GM19328 (cell line): Measurements from ENCODE around the gene SLCO2B1.

Experiments
- ATAC-seq: cut with Tn5 transposase; IDR thresholded peaks from one replicate; pipeline ENCODE4 v1.9.1; 2021; ENCODE audit warnings: mild to moderate bottlenecking, moderate library complexity; ENCODE audit not compliant: unreplicated experiment

Gene SLCO2B1

DNA sequence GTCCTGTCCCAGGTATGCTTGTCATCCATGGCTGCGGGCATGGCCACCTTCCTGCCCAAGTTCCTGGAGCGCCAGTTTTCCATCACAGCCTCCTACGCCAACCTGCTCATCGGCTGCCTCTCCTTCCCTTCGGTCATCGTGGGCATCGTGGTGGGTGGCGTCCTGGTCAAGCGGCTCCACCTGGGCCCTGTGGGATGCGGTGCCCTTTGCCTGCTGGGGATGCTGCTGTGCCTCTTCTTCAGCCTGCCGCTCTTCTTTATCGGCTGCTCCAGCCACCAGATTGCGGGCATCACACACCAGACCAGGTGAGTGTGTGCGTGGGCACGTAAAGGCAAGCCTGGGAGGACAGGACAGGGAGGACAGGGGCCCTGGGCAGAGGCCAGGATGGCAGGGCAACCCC lies 42.4 kb downstream of the SLCO2B1 start:
- no peak for ATAC-seq

DNA sequence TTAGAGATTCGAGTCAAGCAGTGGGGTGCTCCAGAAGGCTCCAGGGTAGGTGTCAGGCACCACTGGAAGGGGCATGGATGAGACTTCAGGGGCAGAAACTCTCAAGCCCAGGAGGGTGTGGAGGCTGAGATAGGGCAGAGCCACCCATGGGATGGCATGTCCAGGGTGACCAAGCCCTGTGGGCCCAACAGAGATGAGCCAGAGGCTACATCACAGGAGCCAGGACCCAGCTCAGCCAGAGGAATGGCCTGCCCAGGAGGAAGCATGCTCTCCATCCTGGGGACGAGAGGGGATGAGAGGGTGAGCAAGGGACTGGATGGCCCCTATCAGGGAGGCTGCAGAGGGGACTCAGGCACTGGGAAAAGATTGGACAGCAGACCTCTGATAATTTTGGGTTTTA lies 42.8 kb downstream of the SLCO2B1 start:
- no peak for ATAC-seq

DNA sequence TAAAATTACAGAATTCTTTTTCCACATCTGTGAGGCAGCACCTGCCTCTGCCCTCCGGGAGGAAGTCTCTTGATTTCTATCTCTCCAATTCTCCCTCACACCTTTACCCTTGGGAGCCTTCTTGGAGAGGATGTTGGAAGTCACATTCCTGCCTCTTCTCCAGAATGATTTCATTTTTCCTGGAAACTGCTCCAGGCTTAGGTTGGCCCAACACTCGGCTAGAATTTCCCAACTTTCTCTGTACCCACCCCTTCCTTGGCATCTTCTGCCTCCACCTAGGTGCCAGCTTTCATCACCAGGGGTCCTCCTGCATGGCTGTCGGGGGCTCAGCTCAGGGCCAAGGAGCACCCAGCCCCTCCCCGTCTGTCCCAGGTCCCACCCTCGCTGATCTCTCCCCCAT lies 43.2 kb downstream of the SLCO2B1 start:
- no peak for ATAC-seq

GRCh38 chr11:75195167-75195962 lies 44.5 kb downstream of the SLCO2B1 start:
- ATAC-seq = no peak

DNA sequence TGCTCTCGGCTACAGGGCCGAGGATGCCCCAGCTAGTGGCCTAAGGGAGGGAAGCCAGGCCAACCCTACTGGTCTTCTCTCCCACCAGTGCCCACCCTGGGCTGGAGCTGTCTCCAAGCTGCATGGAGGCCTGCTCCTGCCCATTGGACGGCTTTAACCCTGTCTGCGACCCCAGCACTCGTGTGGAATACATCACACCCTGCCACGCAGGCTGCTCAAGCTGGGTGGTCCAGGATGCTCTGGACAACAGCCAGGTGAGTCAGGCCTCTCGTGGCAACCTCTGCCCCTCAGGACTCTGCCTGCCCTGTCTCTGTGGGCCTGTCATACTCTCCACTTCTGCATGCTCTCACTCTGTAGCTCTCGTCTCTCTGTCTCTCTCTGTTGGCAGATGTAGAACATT lies 45.5 kb downstream of the SLCO2B1 start:
- no peak for ATAC-seq

DNA sequence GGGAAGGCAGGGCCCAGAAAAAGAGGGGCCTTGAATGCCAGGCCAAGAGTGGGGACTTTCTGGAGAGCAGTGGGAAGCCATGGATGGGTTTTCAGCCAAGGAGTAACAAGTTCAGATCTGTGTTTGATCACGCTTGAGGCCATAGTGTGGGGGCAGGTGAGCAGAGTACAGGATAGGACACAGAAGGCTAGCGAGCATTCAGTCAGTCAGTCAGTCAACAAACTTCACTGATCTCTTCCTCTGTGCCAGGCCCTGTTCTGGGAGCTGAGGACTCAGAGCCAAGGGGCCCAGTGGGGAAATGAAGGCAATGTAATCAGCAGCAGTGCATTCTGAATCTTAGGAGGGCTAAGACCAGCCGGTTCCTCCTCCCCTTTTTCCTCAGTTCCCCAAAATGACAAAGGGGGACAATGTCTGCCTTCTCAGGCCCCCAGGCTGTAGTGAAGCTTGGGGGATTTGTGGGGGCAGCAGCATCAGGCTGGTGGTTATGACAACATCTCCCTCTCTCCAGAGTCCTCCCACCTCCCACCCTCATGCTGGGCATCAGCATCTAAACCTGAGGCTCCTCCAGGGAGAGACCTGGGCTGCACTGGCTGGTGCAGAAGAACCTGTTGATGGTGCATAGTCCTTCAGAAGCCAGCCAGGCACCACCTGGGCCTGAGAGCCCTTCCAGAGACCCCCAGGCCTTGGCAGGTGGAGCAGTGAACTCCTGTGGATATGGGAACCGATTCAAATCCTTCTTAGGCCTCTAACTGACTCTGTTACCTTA lies 46.8 kb downstream of the SLCO2B1 start:
- ATAC-seq = no peak

- no peak for ATAC-seq
Observed at GRCh38 chr11:75198278-75198973, 47.5 kb downstream of the SLCO2B1 start.

- ATAC-seq = no peak
Observed at GRCh38 chr11:75199412-75199955, 48.6 kb downstream of the SLCO2B1 start.

- ATAC-seq = no peak
Observed at GRCh38 chr11:75200051-75200450, 49.1 kb downstream of the SLCO2B1 start.

DNA sequence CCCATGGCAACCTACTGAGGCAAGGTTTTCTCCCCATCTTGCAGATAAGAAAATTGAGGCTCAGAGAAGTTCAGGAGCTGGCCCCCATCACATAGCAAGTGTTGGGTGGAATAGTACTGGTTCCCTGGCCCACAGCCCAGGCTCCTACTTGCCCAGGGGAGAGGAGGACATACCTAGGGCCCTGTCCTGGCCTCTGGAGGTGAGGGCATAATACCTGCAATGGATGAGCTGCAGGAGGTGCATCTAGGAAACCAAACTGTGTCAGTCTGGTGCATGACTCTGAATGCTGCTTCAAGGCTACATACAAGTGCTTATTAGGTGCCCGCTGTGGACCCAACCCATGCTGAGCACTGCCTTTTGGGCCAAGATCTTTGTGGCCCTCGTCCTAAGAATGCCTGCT lies 49.6 kb downstream of the SLCO2B1 start:
- ATAC-seq = no peak

DNA sequence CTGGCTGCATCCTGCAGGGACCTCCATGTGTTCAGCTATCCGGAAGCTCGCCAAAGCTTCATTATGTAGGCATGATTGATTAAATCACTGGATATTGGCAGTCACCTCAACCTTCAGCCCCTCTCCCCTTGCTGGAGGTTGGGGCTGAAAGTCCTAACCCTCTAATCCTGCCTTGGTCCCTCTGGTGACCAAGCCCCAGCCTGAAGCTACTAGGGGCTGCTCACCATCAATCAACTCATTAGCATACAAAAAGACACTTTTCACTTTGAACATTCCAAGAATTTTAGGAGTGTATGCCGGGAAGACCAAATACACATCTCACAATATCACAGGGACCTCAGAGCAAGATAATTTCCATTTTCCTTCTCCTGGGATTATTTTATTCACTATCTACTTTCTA lies 50.9 kb downstream of the SLCO2B1 start:
- ATAC-seq = no peak

GRCh38 chr11:75202195-75202594 lies 51.3 kb downstream of the SLCO2B1 start:
- ATAC-seq = no peak

DNA sequence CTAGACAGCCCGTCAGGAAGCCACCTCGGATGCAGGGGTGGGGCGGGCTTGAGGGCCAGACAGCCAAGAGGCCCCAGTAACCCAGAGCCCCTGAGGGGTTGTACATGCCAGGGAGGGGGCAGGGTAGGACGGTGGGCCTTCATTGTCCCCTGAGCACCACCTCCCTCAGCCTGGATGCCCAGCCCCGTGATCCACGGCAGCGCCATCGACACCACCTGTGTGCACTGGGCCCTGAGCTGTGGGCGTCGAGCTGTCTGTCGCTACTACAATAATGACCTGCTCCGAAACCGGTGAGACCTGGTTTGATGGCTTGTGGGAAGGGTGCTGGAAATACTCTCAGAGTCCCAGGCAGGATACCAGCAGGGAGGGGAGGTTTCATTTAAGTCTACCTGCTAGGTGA lies 52.2 kb downstream of the SLCO2B1 start:
- no peak for ATAC-seq

GRCh38 chr11:75203641-75204011 lies 52.7 kb downstream of the SLCO2B1 start:
- no peak for ATAC-seq

GRCh38 chr11:75204012-75204674 lies 53.2 kb downstream of the SLCO2B1 start:
- ATAC-seq = no peak

DNA sequence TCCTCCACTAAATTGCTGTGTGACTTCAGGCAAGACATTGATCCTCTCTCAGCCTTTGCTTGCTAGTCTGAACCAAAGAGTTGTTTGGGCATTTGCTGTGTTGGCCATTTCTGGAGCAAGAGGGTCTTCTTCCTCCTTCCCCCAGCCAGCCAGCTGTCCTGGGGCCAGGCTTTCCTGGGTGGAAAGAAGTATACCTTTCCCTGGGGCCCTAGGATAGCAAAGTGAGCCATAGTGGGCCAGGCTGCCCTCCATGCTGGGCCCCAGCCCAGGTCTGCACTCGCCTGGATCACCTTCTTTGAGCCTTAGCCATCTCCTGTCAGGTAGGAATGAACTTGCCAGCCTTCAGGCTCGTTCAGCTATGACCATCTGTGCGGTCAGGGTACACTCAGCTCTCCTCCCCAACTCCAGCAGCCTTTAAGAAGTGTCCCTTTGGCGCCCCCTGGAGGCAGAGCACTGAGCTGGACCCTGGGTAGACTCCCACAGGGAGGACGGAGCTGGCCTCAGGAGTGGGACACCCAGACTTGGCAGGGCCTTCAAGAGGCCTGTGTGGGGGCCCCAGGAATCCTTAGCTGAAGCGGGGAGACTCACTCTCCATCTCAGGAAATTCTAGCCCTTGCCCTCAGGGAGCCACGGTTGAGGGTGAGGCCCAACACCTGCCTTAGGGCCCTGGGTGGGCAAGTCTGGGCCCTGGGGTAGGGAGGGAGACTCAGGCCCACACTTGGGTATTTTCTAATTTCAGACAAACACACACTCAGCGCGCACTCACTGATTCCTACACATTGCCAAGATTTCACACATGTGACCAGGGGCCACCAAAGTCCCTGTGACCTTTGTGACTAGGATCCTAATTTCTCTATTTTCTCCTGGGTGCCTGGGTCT lies 54.0 kb downstream of the SLCO2B1 start:
- ATAC-seq = no peak

DNA sequence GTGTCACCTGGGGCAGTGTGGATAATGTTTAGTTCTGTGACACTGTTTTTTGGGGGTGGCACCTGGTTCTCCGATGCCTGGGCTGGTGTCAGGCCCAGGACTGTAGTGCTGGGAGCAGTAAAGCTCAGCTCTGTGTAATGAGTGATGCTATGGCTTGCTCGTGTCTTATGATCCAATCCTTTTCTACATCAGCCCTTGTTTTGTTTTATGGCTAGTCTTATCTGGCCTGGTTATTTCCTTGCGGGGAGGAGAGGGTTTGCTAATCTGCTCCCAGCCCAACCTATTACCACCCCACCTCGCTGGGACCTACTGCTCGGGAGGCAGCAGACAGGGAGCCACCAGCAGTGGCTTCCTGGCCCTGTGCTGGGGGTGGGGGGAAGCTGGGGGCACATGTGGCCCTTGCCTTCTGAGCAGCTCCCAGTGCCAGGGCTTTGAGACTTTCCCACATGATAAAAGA lies 54.7 kb downstream of the SLCO2B1 start:
- ATAC-seq = no peak

DNA sequence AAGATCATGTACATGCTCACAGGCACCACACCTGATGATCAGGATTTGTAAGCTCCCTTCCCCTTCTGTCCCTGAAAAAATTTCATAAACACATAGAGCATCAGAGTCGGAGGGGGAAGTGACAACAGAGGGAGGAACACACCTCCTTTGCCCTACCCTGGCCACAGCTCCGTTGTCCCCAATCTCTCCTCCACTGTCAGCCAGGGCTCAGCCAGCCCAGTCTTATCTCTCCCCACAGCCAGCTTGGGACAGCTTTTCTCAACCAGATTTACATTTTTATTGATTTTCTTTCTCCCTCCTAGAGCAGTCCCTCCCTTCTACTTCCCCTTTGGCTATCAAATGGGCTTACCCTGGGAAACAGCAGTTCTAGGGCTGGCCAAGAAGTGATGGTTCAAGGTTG lies 57.5 kb downstream of the SLCO2B1 start:
- ATAC-seq = no peak

- ATAC-seq = no peak
Observed at GRCh38 chr11:75212411-75212810, 61.5 kb downstream of the SLCO2B1 start.

- no peak for ATAC-seq
Observed at GRCh38 chr11:75214411-75214821, 63.5 kb downstream of the SLCO2B1 start.
